PFSK-1 (cell line): Measurements from ENCODE around the gene KIF19.

Experiments
- POLR2AphosphoS5 ChIP-seq: IDR thresholded peaks from 2 replicates; pipeline ENCODE4 v1.6.1; 2012; ENCODE audit warnings: low read depth, mild to moderate bottlenecking, control low read depth, low read length, moderate library complexity
- REST ChIP-seq, 2 experiments: IDR thresholded peaks; 2 replicates each; pipeline versions ENCODE4 v1.6.1 to v1.8.0; 2011 to 2012; ENCODE audit warnings: low read depth in 2 of 2, low read length in 2 of 2, control low read depth in 1 of 2, inconsistent platforms in 1 of 2, mild to moderate bottlenecking in 1 of 2, moderate library complexity in 1 of 2; ENCODE audit not compliant: insufficient read depth in 1 of 2
- SIN3A ChIP-seq: IDR thresholded peaks from 2 replicates; pipeline ENCODE4 v1.6.1; 2012; ENCODE audit warnings: mild to moderate bottlenecking, low read length, moderate library complexity, borderline replicate concordance; ENCODE audit not compliant: insufficient read depth
- TAF1 ChIP-seq: IDR thresholded peaks from 2 replicates; pipeline ENCODE4 v1.6.1; 2012; ENCODE audit warnings: low read length, control low read depth, borderline replicate concordance; ENCODE audit not compliant: insufficient read depth

GRCh38 chr17:74350486-74350885 lies 24.5 kb downstream of the KIF19 start:
- TF ChIP-seq POLR2AphosphoS5 (no peak), TAF1 (no peak), REST (IDR thresholded peaks at IDR 0.05; ENCODE audit: insufficient read depth in 1 of 2, low read depth in 2 of 2, low read length in 2 of 2) (no peak), SIN3A (no peak)
